ENCODE results near the gene SLC37A3. TPM values are rescaled to one million over a fixed set of nuclear protein-coding genes. Genes with fewer than 3 reads are reported as not detected.
A peak's percentile ranks its signal among the peaks of the same experiment; 100 is the strongest.

The SLC37A3 gene
- total RNA-seq, 4 donors from 2014 or later: 28.7 to 36.2 (median 29.9) TPM

DNA sequence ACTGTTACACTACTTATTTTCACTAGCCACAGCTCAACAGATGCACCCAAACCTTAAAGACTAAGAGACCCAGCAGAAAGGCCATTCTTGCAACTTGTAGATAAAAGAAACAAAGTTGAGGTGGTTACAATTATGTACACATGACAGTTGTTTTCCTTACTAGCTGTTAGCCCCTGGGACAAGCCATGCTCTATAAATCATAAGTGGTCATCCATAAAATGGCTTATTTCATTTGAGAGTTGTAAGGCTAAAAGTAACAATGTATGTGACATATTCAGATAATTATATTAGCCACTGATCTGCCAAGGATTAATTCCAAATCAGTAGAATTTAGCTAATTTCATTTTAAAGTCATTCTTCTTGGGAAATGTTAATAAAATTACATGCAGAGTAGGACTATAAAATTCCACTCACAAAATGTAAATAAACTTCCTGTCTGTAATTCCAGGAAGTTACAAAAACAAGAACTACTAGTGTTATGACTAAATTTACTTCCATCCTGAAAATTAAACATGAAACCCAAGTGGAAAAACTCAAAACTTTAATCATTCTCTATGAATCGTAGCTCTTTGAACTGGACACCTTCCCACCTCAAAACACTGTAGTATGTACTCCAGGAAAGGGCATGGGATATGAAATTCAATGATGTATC lies 13.3 kb downstream of the SLC37A3 start:
- no peak overlapping the region for H3K4me3 ChIP-seq (ENCODE audit: low read depth, poor library complexity, severe bottlenecking)
- 46 to 86% methylated on average over 1 of the region's 1 CpG for WGBS, 2 donors
- no peak for DNase-seq (ENCODE audit: low spot score in 2 of 2)
- intact Hi-C loops (cut with DNase I; ENCODE audit: low total_unique reads): no loop called here
- TF ChIP-seq, protein P1, sequence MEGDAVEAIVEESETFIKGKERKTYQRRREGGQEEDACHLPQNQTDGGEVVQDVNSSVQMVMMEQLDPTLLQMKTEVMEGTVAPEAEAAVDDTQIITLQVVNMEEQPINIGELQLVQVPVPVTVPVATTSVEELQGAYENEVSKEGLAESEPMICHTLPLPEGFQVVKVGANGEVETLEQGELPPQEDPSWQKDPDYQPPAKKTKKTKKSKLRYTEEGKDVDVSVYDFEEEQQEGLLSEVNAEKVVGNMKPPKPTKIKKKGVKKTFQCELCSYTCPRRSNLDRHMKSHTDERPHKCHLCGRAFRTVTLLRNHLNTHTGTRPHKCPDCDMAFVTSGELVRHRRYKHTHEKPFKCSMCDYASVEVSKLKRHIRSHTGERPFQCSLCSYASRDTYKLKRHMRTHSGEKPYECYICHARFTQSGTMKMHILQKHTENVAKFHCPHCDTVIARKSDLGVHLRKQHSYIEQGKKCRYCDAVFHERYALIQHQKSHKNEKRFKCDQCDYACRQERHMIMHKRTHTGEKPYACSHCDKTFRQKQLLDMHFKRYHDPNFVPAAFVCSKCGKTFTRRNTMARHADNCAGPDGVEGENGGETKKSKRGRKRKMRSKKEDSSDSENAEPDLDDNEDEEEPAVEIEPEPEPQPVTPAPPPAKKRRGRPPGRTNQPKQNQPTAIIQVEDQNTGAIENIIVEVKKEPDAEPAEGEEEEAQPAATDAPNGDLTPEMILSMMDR (IDR thresholded peaks at IDR 0.05): no peak
- no peak for TF ChIP-seq POLR2A (IDR thresholded peaks at IDR 0.05)

DNA sequence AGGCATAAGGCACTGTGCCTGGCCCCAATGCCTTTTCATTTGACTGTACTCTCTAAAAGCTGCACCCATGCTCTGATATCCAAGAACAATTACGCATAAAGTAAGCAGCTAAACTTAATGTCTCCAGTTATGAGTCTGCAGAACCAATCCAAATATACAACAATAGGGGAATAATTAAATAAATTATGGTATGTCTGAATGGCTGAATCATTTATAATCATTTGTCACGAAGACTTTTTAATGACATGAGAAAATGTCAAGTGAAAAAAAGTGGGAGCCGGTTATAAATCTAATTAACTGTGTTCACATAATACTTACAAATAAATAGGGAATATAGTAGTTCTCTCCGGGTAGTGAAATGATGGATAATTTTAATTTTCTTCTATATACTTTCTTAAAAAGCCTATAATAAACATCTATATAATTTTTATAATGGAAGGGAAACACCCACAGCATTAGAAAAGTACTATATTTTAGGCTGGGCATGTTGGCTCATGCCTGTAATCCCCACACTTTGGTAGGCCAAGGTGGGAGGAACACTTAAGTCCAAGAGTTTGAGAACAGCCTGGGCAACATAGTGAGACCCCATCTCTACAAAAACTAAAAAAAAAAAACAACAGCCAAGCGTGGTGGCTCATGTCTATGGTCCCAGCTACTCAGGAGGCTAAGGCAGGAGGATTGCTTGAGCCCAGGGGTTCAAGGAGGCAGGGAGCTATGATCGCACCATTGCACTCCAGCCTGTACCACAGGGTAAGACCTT lies 14.2 kb downstream of the SLC37A3 start:
- 93 to 96% methylated on average over 6 of the region's 6 CpGs for WGBS, 2 donors
- no peak overlapping the region for H3K4me3 ChIP-seq (ENCODE audit: low read depth, poor library complexity, severe bottlenecking)
- intact Hi-C loops (cut with DNase I; ENCODE audit: low total_unique reads): no loop called here
- TF ChIP-seq POLR2A (IDR thresholded peaks at IDR 0.05): no peak
- TF ChIP-seq, protein P1 (IDR thresholded peaks at IDR 0.05): no peak
- DNase-seq (ENCODE audit: low spot score in 2 of 2): peak in 1 of 2 donors; percentile 21

DNA sequence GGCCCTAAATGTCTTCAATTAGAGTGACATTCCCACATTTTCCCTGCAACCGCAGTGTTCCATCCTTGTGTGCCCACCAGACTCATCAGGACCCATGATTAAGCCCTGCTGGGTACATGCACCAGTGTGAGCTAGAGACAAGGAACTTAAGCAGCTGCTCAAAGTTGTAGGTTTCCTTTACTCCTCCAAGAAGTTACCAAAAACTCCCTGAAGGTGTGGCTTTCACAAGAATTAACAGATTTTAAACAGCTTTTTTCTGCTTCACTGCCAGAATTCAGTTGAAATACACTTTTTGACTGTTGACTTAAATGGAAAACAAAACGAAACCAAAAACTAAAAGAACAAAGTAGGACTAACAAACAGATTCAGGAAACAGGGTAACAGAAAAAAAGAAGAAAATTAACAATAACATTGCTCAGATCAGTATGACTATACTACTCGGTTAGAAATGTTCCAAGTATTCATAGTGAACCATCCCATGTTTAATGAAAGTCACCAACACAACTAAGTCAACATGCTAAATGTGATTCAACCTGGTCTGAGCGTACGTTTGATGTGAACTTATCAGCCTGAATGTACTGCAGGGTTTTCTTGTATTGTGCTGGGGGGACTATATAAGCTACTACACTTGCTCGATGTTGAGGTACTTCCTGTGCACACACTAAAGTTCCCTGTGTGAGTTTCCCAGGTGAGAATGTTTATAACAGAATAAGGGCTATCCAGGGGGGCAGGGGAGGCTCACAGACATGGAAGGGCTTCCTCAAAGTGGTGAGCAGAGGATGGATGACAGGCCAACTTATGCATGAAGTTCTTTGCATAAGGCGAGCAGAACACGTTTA lies 22.2 kb downstream of the SLC37A3 start:
- no peak for TF ChIP-seq POLR2A (IDR thresholded peaks at IDR 0.05)
- TF ChIP-seq, protein P1 (IDR thresholded peaks at IDR 0.05): no peak
- DNase-seq (ENCODE audit: low spot score in 2 of 2): peak in 1 of 2 donors; percentile 63

DNA sequence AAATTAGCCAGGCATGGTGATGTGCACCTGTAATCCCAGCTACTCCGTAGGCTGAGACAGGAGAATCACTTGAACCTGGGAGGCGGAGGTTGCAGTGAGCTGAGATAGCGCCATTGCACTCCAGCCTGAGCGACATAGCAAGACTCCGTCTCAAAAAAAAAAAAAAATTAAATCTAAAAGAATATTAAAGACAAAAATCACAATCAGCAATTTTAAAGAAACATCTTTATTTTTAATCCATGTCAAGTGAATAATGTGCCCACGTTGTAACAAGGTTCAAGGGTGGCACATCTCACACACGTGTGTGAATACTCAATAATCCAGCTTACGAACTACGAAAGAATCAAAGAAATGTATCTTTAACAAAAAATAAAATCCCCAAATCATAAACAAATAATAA lies 23.0 kb downstream of the SLC37A3 start:
- no peak for TF ChIP-seq POLR2A (IDR thresholded peaks at IDR 0.05)
- TF ChIP-seq, protein P1 (IDR thresholded peaks at IDR 0.05): no peak
- intact Hi-C loops (cut with DNase I; ENCODE audit: low total_unique reads): no loop called here
- no peak overlapping the region for H3K4me3 ChIP-seq (ENCODE audit: low read depth, poor library complexity, severe bottlenecking)
- WGBS, 2 donors: 89 to 97% methylated on average over 9 of the region's 9 CpGs
- DNase-seq (ENCODE audit: low spot score in 2 of 2): no peak

More for the DNA sequence above, 22.2 kb downstream of the SLC37A3 start:
- 81 to 86% methylated on average over 8 of the region's 8 CpGs for WGBS, 2 donors
- H3K4me3 ChIP-seq (ENCODE audit: low read depth, poor library complexity, severe bottlenecking): no peak overlapping the region
- intact Hi-C loops (cut with DNase I; ENCODE audit: low total_unique reads): no loop called here

DNA sequence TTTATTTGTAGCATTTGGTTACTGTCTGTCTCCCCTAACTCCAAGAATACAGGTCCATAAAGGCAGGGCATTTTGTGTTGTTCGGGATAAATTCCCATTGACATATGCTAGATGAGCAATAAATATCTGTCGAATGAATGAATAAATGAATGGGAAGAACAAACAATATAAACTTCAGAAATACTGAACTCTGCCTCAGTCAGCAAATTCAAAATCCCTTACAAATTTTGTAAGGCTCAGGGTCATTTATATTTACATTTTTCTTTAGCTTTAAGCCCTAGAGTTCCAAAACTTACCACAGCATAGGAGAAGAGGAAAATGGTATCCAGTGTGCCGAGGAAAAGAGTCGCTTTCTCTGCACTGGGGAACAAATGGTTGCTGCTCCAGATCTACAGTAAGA lies 29.0 kb downstream of the SLC37A3 start:
- TF ChIP-seq, protein P1 (IDR thresholded peaks at IDR 0.05): no peak
- no peak for TF ChIP-seq POLR2A (IDR thresholded peaks at IDR 0.05)
- no peak for DNase-seq (ENCODE audit: low spot score in 2 of 2)
- no peak overlapping the region for H3K4me3 ChIP-seq (ENCODE audit: low read depth, poor library complexity, severe bottlenecking)
- intact Hi-C loops (cut with DNase I; ENCODE audit: low total_unique reads): no loop called here
- 97 to 98% methylated on average over 4 of the region's 4 CpGs for WGBS, 2 donors
